NOMO-1 (cell line): ENCODE data around the gene BLNK.
A peak's percentile ranks its signal among the peaks of the same experiment; 100 is the strongest.

Source experiments
- DNase-seq, 2 experiments: peaks; one replicate each; lab custom pipeline; 2025; ENCODE audit not compliant: unreplicated experiment in 2 of 2; lab: John Stamatoyannopoulos, UW

BLNK gene

DNA sequence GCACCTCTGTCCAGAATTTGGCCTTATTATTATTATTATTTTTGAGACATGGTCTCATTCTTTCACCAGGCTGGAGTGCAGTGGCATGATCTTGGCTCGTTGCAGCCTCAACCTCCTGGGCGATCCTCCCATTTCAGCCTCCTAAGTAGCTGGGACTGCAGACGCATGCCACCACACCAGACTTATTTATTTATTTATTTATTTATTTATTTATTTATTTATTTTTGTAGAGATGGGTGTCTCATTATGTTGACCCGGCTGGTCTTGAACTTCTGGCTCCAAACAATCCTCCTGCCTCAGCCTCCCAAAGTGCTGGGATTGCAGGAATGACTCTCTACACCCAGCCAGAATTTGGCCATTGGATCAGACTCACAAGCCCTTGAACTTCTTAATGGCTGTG, 6.4 kb downstream of the BLNK start:
- no peak for DNase-seq

- DNase-seq: no peak
These were observed 7.7 kb downstream of the BLNK start for GRCh38 chr10:96263669-96264068.

GRCh38 chr10:96263176-96263575, 8.2 kb downstream of the BLNK start:
- no peak for DNase-seq

- no peak for DNase-seq
These were observed 9.4 kb downstream of the BLNK start for GRCh38 chr10:96261930-96262329.

GRCh38 chr10:96261132-96261531, 10.2 kb downstream of the BLNK start:
- DNase-seq: no peak

- DNase-seq: no peak
These were observed 11.4 kb downstream of the BLNK start for GRCh38 chr10:96260014-96260413.

- DNase-seq: no peak
These were observed 12.2 kb downstream of the BLNK start for GRCh38 chr10:96259150-96259549.

DNA sequence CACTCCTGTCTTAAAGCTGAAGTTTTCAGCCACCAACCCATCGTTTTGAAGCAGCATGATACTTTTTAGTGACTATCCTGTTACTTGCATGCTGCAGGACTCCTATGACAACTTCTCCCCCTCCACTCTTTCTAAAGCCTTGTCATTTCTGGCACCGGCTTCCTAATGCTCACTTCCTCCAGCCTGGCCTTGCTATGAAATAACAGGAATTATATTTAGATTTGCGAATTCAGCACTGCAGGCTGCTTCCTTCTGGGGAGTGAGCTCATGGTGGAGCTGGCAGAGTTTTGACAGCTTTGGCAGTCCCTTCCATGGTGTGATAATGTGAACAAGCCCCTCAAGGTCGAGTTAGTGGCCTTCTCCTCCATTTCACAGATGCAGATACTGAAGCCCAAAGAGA, 13.4 kb downstream of the BLNK start:
- peak; percentile 30 to 42 for DNase-seq

DNA sequence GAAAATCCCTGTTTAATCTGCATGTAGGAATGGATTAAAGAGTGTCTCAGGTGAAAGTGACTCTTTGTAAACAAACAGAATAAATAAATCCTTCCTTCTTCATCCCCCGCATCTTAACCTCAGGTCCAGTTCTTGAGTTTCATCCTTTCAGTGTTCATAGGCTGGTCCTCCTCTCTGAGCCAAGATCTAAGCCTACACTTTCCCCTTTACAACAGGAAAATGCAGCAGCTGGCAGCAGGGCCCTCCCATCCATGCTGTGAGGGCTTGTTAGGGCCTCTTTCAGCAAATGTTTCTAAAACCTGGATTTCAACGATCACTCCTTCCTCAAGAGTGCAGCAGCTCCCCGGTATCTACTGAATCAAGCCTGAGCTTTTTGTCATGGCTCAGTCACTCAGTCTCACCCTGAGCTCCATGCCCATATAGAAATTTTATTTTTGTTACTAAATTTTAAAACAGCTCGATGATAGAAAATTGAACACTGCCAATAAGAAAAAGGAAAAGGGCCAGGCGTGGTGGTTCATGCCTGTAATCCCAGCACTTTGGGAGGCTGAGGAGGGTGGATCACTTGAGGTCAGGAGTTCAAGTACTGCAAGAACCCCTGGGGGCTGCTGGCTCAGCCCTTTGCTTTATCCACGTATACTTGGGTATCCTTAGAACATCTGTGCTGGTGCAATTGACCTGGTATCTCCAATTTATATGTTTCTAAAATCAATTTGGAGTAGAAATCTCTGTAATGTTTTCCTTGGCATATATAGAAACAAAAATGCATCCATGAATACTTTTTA, 15.6 kb downstream of the BLNK start:
- DNase-seq: no peak

DNA sequence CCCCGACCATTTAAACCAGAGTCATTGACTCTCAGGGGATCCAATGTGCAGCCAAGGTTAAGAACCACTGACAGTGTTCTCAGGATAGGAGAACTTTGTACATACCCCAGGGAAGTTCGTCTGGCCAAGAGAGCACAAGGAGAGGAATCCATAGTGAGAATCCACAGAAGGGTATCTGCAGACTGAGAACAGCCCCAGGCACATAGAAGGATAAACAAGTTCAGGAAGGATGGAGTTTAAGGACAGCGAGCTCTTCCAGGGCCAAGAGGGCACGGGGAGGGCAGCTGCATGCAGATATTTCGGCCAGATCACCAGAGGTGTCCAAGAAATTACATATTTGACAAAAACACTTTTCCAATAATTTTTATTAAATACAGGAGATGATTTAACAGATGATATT, 16.4 kb downstream of the BLNK start:
- no peak for DNase-seq

- no peak for DNase-seq
These were observed 18.6 kb downstream of the BLNK start for GRCh38 chr10:96252730-96253129.

DNA sequence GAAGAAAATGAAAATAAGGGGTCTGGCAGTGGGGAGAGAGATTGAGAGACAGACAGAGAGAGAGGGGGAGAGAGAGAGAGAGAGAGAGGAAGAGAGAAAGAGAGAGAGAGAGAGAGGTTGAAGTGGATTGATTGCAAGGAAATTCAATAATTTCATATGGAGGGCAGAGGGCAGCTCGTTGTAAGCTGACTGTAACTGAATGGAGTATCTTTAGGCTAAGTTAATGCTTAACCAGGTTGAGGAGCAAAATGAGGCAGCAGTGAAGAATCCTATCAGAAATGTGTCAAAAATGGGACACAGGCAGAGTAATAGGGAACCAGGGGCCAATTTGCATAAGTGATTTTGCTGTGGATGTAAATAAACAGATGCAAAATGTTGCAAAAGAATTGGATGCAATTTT, 21.0 kb downstream of the BLNK start:
- no peak for DNase-seq

DNA sequence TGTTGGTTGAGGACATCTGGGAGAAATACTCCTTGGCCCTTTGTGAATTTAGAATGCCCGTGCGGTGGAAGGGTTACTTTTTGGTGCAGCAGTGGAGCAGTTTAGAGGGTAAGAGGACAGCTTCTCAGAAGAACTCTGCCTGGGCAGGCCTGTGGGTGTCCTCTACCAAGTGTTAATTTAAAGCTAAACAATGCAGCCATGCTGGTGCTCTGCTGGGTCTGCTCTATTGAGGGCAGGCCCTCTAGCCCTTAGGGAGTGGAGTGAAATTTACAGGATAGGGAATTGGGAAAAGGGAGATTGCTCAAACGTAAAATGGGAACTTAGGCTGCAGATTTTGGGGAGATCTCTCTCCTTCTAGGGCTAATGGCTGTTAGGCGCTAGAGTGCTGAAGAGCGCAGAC, 22.1 kb downstream of the BLNK start:
- DNase-seq: no peak

DNA sequence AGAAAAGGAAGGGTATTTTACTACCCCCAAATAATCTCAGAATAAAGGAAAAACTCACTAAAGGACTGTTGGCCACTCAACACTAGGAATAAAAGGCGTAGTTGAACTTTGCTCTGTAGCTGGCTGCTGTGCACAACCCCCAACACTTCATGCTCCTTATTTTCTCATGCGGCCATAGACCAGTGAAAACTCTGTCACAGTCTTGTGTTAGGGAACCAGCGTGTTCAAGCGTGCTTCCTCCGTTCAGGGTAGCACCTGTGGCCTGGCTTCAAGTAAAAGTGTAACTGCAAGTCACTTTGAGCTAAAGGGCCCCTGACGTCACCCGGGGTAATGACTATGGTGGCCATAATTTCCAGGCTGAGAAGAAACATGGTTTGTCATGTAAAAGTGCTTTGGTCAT, 27.0 kb downstream of the BLNK start:
- no peak for DNase-seq

DNA sequence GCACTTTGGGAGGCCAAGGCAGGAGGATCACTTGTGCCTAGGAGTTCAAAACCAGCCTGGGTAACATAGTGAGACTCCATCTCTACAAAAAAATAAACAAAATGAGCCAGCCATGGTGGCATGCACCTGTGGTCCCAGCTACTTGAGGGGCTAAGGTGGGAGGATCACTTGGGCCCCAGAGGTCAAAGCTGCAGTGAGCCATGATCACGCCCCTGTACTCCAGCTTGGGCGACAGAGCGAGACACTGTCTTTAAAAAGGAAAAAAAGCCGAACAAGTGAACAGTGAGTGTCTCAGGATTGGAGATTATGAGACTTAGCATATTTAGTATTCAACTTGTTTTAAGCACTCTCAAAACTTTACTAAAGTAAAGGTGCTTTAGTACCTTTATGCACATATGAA, 28.1 kb downstream of the BLNK start:
- no peak for DNase-seq

GRCh38 chr10:96242822-96243221, 28.5 kb downstream of the BLNK start:
- DNase-seq: no peak

DNA sequence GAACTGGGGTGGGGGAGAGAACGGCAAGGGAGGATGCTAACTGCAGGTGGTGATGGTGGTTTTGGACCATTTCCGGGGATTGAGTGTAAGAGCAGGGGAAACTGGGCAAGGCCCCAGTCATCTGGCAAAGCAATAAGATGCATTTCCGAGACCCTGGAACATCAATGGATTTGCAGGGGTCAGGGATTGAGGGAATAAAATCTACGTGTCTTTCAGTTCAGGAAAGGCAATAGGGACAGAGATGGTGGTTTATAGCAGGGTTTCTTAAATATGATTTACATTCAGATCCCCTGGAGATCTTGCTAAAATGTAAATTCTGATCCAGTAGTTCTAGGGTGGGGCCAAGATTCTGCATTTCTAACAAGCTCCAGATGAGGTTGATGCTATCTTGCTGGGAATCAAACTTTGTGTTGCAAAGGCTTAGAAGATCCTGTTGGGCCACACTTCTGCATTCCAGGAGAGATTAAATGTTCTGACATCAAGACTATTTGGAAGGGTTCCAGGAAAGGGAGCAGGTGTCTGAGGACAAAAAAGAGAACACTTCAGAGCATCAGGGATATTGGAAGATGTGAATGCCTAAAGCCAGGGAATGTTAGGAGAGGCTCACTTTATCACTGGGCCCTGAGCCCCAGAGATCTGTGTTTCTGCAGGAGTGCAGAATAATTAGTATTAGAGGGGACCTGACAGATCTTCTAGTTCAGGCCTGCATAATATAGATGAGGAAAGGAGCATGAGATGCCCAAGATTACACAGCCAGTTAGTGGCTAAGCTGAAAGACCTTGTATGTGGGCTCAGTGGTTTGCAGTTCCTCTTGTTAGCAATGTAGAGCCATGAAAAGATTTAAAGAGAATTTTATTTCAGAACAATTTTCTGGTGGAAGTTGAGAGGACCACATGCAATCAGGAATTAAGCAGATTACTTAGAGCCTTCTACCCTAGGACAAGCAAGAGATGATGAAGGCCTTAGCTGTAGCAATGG, 32.4 kb downstream of the BLNK start:
- DNase-seq: peak in 1 of 2 experiments; percentile 16

- DNase-seq: no peak
These were observed 34.5 kb downstream of the BLNK start for GRCh38 chr10:96236876-96237275.

- DNase-seq: peak; percentile 48 to 58
These were observed 35.3 kb downstream of the BLNK start for GRCh38 chr10:96236090-96236478.

- no peak for DNase-seq
These were observed 35.9 kb downstream of the BLNK start for GRCh38 chr10:96235326-96236089.

- no peak for DNase-seq
These were observed 37.4 kb downstream of the BLNK start for GRCh38 chr10:96233959-96234358.
